SU-DHL-6 (cell line): ENCODE measurements around the gene NAIF1.

Source experiments
- EZH2phosphoT487 ChIP-seq: fragments of 200-600 bp; sonication (generic), shearing (Covaris generic); conservative IDR thresholded peaks from 2 replicates; pipeline ENCODE4 v1.6.1; 2018; ENCODE audit warnings: mild to moderate bottlenecking, antibody characterized with exemption, low read length, moderate library complexity, mixed read lengths
- TF ChIP-seq, protein P1 (sequence below): fragments of 200-600 bp; sonication (generic); IDR thresholded peaks from one replicate; pipeline ENCODE4 v1.5.1; 2017; ENCODE audit warnings: antibody characterized with exemption, mild to moderate bottlenecking, low read length, moderate library complexity; ENCODE audit not compliant: insufficient read depth, poor library complexity, severe bottlenecking

DNA sequence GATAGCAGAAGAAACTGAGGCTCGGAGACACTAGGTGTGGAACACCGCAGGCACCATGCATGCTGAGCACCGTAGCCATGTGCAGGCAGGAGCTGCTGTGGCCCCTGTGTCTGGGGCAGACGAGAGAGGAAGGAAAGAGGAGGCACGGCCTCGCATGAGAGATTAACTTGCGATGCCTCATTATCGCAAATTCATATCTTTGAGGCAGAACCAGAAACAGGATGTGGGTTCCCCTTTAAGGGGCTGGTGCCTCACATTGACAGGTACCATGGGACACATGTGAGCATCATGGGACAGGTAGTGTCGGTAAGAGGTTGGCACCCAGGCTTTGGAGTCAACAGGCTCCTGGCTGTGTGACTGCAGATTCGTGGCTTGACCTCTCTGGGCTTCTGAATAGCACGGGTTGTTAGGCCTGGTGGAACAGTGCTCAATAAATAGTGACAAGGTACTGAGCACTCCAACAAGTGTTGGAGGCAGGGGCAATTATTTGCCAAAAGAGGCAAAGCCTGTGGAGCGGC lies 40.8 kb downstream of the NAIF1 start:
- TF ChIP-seq, protein P1, sequence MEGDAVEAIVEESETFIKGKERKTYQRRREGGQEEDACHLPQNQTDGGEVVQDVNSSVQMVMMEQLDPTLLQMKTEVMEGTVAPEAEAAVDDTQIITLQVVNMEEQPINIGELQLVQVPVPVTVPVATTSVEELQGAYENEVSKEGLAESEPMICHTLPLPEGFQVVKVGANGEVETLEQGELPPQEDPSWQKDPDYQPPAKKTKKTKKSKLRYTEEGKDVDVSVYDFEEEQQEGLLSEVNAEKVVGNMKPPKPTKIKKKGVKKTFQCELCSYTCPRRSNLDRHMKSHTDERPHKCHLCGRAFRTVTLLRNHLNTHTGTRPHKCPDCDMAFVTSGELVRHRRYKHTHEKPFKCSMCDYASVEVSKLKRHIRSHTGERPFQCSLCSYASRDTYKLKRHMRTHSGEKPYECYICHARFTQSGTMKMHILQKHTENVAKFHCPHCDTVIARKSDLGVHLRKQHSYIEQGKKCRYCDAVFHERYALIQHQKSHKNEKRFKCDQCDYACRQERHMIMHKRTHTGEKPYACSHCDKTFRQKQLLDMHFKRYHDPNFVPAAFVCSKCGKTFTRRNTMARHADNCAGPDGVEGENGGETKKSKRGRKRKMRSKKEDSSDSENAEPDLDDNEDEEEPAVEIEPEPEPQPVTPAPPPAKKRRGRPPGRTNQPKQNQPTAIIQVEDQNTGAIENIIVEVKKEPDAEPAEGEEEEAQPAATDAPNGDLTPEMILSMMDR = no peak
- TF ChIP-seq EZH2phosphoT487 = no peak
